ENCODE measurements around the gene ITPRIP.

DNA sequence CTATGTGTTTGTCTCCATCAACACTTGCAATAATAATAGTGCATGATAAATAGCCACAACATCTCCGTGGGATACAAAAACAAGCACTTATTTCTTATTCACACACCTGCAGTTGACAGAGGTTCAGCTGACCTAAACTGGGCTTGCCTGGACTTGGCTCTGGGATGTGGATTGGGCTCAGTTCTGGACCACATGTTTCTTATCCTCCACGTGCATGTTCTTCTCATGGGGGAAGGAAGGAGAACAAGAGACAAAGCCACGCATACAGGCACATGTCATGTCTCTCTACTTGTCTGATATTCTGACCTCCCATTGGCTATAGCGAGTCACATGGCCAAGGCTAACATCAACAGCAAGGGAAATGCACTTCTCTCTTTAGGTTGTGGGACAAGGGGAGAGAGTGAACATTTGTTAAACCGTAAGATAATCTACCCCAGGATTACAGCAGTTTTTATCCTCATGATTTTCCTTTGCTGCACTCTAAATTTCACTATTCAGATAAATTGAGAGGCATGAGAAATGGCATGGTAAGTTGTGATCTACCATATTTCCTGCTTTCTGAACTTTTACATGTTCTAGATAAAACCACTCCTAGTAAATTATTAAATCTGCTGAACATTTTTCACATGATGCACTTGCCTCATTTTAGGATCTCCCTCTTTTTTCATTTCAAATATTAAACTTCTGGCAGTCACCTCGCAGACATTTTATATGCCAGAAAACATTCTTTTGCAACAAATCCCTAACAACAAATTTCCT lies 49.0 kb upstream of the ITPRIP start:
- TF ChIP-seq, protein P1, sequence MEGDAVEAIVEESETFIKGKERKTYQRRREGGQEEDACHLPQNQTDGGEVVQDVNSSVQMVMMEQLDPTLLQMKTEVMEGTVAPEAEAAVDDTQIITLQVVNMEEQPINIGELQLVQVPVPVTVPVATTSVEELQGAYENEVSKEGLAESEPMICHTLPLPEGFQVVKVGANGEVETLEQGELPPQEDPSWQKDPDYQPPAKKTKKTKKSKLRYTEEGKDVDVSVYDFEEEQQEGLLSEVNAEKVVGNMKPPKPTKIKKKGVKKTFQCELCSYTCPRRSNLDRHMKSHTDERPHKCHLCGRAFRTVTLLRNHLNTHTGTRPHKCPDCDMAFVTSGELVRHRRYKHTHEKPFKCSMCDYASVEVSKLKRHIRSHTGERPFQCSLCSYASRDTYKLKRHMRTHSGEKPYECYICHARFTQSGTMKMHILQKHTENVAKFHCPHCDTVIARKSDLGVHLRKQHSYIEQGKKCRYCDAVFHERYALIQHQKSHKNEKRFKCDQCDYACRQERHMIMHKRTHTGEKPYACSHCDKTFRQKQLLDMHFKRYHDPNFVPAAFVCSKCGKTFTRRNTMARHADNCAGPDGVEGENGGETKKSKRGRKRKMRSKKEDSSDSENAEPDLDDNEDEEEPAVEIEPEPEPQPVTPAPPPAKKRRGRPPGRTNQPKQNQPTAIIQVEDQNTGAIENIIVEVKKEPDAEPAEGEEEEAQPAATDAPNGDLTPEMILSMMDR (IDR thresholded peaks at IDR 0.05; ENCODE audit: low read depth, low read length): no peak
- TF ChIP-seq EZH2phosphoT487 (IDR thresholded peaks at IDR 0.05; ENCODE audit: low read depth): no peak

Measured in OCI-LY3 (cell line).